Measurements from ENCODE around the gene ZSCAN31.
"Not testable (repeated sequence)": the region's sequence is repeated elsewhere in the genome, so short reads cannot be mapped to it uniquely, and the experiment has no call there.

DNA sequence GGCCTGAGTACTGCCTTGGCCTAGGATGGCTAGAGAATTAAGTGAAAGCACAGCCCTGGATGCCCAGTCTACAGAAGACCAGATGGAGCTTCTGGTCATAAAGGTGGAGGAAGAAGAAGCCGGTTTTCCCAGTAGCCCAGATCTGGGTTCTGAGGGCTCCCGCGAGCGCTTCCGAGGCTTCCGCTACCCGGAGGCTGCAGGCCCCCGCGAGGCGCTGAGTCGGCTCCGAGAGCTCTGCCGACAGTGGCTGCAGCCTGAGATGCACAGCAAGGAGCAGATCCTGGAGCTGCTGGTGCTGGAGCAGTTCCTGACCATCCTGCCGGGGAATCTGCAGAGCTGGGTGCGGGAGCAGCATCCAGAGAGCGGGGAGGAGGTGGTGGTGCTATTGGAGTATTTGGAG lies 23.6 kb upstream of the ZSCAN31 start:
- not testable (repeated sequence) for TF ChIP-seq EZH2 (IDR thresholded peaks at IDR 0.05; ENCODE audit: insufficient read depth, poor library complexity, severe bottlenecking); EZH2phosphoT487 (IDR thresholded peaks at IDR 0.05; ENCODE audit: insufficient read depth, low read depth)

All from GM23248 (cell line).